OCI-M2 (cell line): ENCODE data around the gene GDI2.
"Not testable (repeated sequence)": the region's sequence is repeated elsewhere in the genome, so short reads cannot be mapped to it uniquely, and the experiment has no call there.

ENCODE experiments used
- DNase-seq: peaks from one replicate; lab custom pipeline; 2025; ENCODE audit not compliant: unreplicated experiment; lab: John Stamatoyannopoulos, UW

Gene GDI2

GRCh38 chr10:5813341-5814109 lies at the start of gene GDI2:
Gene GDI2, minus strand, starts transcription at chr10:5813434. Its CDS starts 176 bp downstream, at chr10:5813258.
- DNase-seq, result peak; percentile 79

GRCh38 chr10:5862360-5862961 lies 49.2 kb upstream of the GDI2 start:
- no peak for DNase-seq

- DNase-seq, result no peak
Measured at GRCh38 chr10:5860066-5860465, 46.8 kb upstream of the GDI2 start.

GRCh38 chr10:5858811-5859210 lies 45.6 kb upstream of the GDI2 start:
- no peak for DNase-seq

- DNase-seq, result no peak
Measured at GRCh38 chr10:5856701-5857004, 43.4 kb upstream of the GDI2 start.

GRCh38 chr10:5855979-5856700 lies 42.9 kb upstream of the GDI2 start:
- no peak for DNase-seq

GRCh38 chr10:5854131-5854475 lies 40.9 kb upstream of the GDI2 start:
- DNase-seq, result no peak

GRCh38 chr10:5846667-5847066 lies 33.4 kb upstream of the GDI2 start:
- not testable (repeated sequence) for DNase-seq

- DNase-seq, result no peak
Measured at GRCh38 chr10:5844345-5845055, 31.3 kb upstream of the GDI2 start.

GRCh38 chr10:5843686-5844344 lies 30.6 kb upstream of the GDI2 start:
- DNase-seq, result no peak

GRCh38 chr10:5841965-5842364 lies 28.7 kb upstream of the GDI2 start:
- DNase-seq, result no peak

- no peak for DNase-seq
Measured at GRCh38 chr10:5840314-5841307, 27.4 kb upstream of the GDI2 start.

- not testable (repeated sequence) for DNase-seq
Measured at GRCh38 chr10:5836181-5836580, 22.9 kb upstream of the GDI2 start.

GRCh38 chr10:5835446-5836095 lies 22.3 kb upstream of the GDI2 start:
- no peak for DNase-seq

GRCh38 chr10:5833814-5834213 lies 20.6 kb upstream of the GDI2 start:
- no peak for DNase-seq

- no peak for DNase-seq
Measured at GRCh38 chr10:5832946-5833345, 19.7 kb upstream of the GDI2 start.

- DNase-seq, result no peak
Measured at GRCh38 chr10:5831446-5831782, 18.2 kb upstream of the GDI2 start.

- DNase-seq, result no peak
Measured at GRCh38 chr10:5830629-5831445, 17.6 kb upstream of the GDI2 start.

- DNase-seq, result peak; percentile 32
Measured at GRCh38 chr10:5829267-5829666, 16.0 kb upstream of the GDI2 start.
